SU-DHL-6 (cell line): ENCODE data around the gene APBA3.

Source experiments
- CTCF ChIP-seq: fragments of 200-600 bp; sonication (generic); IDR thresholded peaks from one replicate; pipeline ENCODE4 v1.5.1; 2017; ENCODE audit warnings: antibody characterized with exemption, mild to moderate bottlenecking, low read length, moderate library complexity; ENCODE audit not compliant: insufficient read depth, poor library complexity, severe bottlenecking
- EZH2phosphoT487 ChIP-seq: fragments of 200-600 bp; sonication (generic), shearing (Covaris generic); conservative IDR thresholded peaks from 2 replicates; pipeline ENCODE4 v1.6.1; 2018; ENCODE audit warnings: mild to moderate bottlenecking, antibody characterized with exemption, low read length, moderate library complexity, mixed read lengths

GRCh38 chr19:3762501-3763459, 1.3 kb upstream of the APBA3 start, which contains the start of gene MRPL54:
- TF ChIP-seq CTCF (no peak), EZH2phosphoT487 (no peak)
